Measurements from ENCODE around the gene RNFT2.
A peak's percentile ranks its signal among the peaks of the same experiment; 100 is the strongest.
"Not testable (repeated sequence)": the region's sequence is repeated elsewhere in the genome, so short reads cannot be mapped to it uniquely, and the experiment has no call there.

RNFT2 gene

DNA sequence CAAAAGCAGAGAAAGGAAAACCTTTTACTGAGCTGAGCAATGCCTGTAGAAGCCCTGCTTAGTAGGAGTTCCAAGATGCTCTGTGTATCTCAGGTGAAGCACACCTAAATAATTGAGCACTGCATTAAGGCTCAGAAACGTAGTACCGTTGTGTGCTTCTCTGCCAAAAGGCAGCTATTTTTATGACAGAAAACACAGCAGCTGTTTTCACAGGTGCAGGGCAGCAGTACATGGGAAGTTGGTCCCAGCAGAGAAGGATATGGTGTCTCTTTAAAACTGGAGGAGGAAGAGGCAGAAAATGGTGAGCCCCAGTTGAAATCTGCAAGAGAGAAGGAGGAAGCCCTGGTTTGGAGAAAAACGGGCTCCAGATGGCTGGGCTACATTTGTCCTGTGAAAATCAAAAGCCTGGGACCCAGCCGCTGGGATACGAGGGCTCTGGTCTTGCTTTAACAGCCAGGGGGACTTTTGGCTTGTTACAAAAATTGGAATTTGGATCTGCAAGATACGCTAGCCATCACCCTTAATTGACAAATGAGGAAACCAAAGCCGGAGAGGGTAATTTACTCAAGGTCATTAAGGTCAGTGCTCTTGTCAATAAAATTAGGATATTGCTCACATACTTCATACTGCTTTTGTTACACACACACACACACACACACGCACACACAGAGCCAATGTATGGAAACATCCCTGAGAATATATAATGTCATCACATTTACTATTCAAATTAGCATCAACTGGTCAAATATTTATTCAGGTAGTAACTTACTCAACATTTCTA, 27.6 kb upstream of the RNFT2 start:
- DNase-seq (ENCODE audit: low read depth) = no peak

DNA sequence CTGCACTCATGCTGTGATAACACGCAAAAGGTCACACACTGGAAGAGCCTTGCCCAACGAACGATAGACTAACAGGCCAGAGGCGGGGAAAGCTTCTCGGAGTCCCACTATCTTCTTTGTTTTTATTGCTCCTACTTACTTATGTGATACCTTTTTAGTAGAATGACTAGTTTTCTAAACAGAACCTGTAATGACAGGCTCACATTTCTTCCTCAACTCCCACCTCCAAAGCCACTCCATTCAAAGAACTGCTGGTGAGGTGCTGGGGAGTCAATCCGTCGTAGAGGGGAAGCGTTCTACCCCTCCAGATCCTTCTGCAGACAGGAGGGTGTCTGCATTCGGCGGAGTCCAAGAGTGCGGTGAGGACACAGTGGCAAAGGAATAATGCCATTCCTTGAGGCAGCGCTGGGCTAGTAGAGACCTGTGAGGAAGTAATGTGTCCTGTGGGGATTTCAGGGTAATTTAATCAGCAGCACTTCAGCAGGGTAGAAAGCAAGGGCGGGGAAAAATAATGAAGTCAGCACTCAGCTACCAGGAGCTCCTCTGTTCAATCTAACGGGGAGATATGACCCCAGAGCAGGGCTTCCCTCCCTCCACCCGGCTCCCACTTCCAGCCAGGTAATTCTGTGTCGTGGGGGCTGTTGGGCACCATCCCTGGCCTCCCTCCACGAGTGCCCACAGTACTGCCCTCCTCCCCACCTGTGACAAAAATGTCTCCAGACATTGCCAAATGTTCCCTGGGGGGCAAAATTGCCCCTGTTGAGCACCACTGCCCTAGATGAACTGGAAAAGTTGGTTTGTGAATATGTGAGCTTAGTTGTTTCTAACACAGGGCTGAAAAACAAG, 25.4 kb upstream of the RNFT2 start:
- no peak for DNase-seq (ENCODE audit: low read depth)

DNA sequence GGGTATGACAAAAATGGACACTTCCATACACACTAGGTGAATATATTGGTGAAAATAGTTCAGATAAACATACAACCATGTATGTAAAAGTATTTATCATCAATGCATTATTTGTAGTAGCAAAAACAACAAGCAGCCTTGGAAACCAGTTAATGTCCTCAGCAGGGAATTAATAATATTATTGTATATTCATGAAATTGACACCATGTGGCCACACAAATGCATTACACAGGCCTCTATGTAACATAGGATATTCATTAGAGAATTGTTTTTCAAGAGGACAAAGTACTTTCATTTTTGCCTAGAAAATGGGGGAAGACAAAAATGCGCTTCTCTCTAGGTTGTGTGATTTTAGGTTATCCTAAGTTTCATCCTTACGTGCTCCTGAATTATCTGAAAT, 24.6 kb upstream of the RNFT2 start:
- peak; percentile 15 for DNase-seq (ENCODE audit: low read depth)

DNA sequence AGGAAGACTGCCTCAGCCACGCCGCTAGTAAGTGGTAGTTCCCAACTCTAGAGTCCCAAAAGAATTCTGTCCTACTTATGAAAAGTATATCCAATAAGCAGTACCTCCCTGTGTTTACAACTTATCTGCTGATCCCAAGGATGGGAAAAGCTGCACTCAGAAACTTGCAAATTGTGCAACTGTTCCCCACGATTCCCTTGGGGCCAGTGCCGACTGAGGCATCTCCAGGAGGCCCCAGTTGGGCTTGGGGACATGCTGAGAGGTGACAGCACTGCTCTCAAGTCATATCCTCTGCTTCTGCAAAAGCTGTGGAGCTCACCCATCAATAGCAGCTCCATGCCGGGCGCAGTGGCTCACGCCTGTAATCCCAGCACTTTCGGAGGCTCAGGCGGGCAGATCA, 23.9 kb upstream of the RNFT2 start:
- DNase-seq (ENCODE audit: low read depth) = no peak

DNA sequence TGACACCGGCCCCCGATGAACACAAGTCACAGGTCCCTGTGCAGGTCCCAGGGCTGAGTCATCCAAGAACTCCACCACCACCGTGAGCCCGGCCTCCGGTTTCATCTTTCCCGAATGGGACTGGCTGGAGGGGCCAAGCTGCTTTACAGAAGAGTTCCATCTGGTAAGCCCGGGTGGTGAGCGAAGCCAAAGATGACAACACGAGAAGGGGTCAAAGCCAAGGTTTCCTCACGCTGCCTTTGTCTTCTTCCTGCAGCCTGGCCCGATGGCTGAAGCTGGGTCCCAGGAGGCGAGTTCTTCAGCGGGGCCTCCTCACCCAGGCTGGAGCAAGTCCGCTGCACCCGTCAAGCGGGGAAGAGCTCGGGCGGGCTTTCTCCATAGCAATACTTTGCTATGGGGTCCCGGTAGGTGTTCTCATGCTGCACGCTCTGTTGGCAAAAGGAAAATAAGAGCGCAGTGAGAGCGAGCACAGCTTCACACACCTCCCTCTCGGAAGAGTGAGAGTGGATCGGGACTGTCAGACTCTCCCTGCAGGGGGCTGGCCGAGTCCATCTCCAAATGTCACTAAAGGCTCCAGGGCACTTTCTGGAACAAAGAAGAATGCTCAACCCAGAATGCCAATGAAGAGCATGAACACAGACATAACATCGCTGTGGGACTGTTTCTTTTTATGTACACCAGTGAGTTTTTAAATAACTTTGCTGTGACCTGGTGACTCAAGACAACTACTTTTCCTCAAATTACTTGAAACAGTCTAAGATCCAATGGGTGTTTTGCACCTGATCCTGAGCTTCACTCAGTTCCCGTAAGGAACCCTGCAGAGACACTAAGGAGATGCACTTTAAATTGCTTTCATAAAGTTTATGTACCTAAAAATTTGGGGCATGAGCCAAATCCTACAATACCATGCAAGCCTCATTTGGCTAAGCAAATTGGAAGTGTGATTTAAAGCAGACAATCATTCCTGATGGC, 20.4 kb upstream of the RNFT2 start:
- DNase-seq (ENCODE audit: low read depth) = no peak

DNA sequence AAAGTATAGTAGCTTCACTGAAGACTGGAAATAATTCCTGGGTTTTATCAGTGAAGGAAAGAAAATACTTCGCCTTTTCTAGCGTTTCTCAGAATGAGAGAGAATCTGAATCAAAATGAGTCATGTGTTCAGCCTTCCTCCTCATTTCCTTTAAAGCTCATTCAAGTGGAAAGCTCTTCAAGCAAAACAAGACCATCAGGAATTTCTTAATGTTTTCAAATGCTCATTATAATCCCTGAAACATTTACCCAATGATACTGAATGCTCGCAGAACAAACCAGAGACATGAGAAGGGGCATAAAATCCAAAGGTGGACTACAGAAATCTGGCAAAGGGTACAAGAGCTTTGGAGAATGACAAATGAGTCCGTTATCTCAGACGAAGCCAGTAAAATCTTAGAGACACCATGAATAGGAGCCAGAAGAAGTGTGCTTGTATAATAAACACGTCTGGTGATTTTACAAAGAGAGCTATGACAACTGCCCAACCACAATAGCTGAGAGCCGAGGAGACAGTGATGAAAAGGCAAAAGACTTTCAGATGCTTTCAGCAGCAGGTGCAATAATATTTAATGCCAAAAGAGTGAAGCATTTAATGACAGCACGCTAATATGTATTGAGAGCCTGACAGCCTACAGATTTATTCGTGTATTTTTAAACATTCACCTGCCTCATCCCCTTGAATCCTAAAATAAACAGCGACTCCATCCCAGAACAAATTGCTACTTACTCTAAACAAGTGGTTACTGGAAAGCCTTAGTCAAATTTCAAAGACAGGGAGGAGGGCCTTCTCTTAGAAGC, 19.3 kb upstream of the RNFT2 start:
- DNase-seq (ENCODE audit: low read depth) = peak; percentile 29

DNA sequence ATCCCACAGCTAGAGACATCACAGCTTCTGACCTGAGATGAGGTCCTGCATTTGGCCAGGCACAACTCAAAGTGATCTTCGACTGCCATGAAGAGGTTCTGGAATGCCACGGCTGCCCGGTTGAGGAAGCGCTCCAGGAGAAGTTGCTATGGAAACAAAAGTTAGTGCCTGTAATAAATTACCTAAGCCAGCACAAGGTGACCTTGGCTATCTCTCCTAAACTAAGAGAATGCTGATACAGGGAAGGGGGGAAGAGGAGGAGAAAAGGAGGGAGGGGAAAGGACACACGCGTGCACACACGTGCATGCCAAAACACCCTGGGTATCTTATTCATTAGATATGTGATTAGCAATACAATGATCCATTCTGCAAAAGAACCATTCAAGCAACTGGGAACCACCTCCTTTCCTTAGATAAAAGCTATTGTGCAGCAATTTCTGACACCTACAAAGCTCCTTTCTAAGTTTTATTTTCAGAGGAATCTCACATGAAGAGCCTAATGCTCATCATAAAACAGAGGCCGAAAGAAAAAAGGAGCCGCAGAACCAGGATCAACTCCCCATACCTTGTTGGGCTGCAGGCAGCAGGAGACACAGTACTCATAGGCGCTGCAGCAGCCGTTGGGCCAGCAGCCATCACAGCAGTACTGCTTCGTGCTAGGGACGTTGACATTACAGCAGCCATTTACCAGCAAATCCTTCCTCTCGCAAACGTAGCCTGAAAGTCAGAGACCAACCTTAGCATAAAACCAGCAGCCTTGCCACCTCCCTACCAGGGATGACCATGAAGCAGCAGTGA, 18.2 kb upstream of the RNFT2 start:
- DNase-seq (ENCODE audit: low read depth) = no peak

DNA sequence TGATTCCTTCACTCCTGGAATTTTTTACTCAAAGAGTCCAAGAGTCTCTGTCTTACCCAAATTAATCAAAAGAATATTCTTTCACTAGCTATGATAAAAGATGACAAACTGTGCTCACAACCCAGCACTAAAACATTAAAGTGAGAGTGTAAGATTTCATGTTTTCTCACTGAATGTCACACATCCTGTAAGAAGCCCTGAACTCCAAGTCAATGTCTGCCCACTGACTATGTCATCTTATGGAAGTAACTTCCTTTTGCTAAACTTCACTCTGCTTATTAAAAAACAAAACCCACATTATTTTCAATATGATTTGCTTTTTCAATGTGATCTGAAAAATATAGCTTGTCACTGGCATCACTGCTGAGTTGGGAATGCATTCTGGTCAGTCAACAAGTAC, 15.9 kb upstream of the RNFT2 start:
- no peak for DNase-seq (ENCODE audit: low read depth)

DNA sequence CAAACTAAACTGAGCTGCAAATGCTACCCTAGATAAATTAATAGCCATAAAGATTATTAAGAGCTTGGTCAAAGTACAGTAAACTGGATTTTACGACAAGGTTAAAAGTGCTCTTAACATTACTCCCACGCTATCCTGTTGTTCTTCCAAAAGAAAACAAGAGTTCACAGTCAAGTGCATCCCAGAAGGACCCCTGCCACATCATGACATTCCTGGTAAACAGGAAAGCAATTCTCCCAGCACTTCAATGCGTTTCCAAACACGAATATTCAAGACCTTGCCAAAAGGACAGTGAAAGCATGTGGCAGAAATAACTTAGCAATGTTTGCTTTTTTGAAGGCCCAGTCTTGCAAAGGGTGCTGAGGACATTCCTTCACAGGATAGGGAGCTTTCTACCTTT, 11.4 kb upstream of the RNFT2 start:
- no peak for DNase-seq (ENCODE audit: low read depth)

DNA sequence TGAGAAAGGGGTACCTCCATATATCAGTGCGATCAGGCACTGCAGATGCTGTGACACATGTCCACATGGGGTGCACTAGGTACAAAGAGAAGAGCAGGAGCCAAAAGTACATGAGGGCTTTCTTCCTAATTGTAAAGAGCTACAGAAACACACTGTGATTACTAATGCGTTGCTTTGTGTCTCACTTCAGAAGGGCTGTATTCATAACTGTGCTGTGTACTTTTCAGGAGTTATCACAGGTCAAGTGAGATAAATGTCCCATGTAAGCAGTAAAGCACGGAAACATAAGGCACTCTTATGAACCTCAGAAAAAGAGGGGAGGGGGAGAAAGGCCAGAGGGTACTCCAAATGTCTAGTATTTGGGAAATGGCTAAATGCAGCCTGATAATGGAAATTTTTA, 10.9 kb upstream of the RNFT2 start:
- DNase-seq (ENCODE audit: low read depth) = no peak

DNA sequence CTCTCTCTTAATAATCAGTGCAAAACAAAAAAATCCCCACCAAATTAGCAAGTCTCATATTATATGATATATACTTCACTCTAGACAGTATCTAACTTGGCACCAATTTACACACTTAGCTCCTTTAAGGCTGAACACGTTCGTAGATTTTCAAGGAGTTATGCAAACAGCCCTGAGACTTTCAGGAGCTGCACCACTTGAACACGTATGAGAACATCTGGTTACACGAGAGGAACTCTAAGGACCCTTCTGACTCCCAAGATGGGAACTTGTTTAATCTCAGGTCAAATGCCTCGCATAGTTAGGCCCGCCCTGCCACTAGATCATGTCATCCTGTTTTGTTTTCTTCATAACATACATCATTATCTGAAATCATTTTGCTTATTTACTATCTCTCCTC, 10.2 kb upstream of the RNFT2 start:
- no peak for DNase-seq (ENCODE audit: low read depth)

DNA sequence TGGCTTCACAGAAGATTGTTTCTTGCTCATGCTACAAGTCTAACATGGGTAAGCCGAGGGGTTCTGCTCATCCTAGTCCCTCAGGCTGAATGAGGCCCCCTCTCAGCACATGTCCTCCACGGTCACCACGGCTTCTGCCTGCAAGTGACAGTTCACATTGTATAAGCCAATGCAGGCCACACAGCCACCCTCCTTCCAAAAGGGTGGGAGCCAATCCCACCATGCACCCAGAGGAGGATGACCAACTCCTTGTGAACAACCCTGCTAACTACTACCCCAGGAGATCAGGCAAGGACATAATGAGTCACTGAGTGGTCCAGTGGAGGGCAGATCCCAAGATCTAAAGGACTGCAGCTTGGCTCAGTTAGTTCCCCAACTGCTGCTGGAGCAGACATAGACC, 6.3 kb upstream of the RNFT2 start:
- peak; percentile 5 for DNase-seq (ENCODE audit: low read depth)

DNA sequence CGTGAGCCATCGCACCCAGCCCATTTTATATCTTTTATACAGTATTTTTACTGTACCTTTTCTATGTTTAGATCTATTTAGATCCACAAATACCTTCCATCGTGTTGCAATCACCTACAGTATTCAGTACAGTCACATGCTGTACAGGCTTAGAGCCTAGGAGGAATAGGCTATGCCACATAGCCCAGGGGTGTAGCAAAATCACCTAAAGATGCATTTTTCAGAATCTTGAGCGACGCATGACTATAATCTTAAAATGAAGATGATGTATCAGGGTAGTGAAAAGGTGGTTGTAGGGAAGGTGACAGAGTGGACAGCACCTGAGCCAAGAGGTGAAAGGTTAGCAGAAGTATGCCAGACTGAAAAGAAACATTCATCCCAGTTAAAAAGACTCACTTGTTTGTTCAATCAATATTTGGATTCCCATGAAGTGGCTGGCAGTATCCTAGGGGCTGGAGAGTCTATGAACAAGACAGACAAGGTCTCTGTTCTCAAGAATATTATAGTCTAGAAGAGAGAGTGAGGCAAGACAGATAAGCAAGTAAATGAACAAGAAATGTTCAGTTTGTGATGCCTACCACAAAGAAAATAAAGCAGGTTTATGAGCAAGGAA, 3.9 kb upstream of the RNFT2 start:
- DNase-seq (ENCODE audit: low read depth) = no peak

DNA sequence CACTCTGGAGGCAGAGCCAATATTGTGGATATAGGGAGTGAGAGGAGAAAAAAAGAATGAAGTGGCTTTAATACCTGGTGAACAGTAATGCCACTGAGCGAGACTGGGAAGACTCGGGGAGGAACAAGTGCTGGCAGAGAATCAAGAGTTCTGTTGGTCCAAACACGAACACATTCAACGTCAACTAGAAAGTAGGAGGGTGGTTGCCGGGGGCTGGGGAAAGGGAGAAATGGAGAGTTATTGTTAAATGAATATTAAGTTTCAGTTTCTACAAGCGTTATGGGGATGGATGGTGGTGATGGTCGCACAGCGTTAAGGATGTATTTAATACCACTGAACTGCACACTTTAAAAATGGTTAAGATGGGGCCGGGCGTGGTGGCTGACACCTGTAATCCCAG, 3.0 kb upstream of the RNFT2 start:
- no peak for DNase-seq (ENCODE audit: low read depth)

DNA sequence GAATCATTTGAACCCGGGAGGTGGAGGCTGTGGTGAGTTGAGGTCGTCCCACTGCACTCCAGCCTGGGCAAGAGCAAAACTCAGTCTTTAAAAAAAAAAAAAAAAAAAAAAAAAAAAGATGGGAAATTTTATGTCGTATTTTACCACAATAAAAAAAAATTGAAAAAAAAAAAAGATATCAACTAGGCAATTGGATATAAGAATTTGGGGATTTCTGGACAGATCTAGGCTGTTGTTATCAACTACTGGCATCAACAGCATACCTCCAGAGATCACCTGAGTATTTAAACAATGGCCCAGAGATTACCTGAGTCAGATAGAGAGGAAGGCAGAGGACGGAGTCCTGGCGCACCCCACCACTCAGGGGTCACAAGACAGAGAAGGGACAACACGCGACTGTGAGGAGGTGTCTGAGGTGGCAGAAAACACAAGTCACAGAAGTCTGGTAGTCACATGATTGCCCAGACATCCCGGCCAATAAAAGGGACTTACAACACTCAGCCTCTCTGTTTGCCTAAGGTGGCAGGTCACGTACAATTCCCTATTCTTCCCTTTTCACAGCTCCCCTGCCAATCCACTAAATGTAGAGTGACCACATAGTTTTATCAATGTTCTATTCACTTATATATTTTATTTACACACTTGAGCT, 2.0 kb upstream of the RNFT2 start:
- DNase-seq (ENCODE audit: low read depth) = no peak

DNA sequence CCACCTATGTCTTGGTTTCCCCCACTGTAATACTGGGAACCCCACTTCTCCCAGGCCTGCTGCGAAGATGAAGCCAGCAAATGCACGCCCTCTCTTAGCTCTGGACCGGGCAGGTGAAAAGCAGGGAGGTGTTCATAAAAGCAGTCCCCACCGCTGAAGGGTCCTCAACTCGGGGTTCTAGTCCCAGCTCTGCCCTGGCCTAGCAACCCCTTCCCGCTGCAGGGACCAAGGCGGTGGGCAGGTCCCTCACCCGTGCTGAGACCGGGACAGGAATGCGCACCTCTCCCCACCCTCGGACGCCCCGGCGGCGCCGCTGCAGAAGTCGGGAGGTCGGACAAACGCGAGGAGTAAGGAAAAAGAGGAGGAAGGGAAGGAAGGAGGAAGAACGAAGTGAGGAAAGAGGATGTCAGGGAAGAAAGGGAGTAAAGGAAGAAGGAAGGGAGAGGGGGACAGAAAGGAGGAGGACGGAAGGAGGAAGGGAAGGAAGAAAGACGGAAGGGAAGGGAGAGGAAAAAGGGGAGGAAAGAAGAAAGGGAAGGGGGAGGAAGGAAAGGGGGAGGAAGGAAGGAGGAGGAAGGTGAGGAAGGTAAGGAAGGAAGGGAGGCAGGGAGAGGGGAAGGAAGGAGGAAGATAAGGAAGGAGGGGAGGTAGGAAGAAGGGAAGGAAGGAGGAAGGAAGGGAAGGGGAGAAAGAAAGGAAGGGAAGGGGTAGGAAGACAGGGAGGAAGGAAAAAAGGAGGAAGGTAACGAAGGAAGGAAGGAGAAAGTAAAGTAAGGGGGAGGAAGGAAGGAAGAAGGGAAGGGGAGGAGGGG, 947 bp upstream of the RNFT2 start:
- DNase-seq (ENCODE audit: low read depth) = peak; percentile 40

DNA sequence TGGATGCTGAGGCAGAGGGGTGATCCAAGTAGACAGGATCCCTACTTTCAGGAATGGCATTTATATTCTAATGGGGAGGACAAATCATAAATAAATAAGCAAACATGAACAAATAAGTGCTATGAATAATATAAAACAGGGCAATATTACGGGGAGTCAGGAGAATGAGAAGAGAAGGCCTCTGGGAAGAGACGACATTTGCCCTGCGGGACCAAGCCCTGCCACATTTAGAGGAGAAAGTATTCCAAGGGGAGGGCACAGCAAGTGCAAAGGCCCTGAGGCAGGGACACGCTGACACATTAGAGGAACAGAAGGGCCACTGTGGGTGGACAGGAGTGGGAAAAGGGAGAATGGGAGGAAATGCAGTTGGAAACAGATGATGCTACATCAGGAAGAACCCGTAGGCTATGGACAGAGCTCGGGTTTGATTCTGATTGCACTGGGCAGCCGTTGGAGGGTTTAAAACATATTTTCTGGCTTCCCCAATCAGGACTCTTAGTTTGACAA, 1.3 kb downstream of the RNFT2 start:
- DNase-seq (ENCODE audit: low read depth) = no peak

DNA sequence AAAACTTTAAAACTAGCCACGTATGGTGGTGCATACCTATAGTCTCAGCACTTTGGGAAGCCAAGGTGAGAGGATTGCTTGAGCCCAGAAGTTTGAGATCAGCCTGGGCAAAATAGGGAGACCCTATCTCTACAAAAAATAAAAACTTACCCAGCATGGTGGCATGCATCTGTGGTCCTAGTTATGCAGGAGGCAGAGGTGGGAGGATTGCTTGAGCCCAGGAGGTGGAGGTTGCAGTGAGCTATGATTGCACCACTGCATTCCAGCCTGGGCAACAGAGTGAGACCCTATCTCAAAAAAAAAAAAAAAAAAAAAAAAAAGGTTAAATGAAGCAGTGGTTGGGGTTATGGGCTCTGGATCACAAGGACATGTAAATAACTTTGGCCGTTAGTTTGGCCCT, 4.7 kb downstream of the RNFT2 start:
- not testable (repeated sequence) for DNase-seq (ENCODE audit: low read depth)

DNA sequence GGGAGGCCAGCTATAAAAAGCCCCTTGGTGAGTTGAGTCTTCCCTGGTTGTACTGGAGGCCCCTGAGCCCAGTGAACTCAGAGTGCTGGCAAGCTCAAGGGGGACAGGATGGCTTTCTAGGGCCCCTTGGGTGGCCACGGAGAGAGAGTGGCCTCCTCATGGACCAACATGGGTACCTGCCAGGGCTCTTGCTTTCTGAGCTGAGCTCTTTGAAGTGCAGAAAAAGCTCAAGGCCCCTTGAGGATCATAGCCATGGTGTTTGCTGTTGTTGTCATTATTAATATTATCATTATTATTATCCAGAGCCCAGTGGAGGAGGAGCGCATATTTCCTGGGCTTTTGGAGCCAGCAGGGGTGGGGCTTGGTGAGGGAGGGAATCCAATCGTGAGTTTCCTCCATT, 6.7 kb downstream of the RNFT2 start:
- DNase-seq (ENCODE audit: low read depth) = no peak

All from ELR (cell line).